SK-N-SH (cell line): Measurements from ENCODE around the gene TP53BP1.

ENCODE experiments used
- CTCF ChIP-seq: fragments of 200-600 bp; sonication (generic); IDR thresholded peaks from 2 replicates; pipeline ENCODE4 v1.6.1; 2017; ENCODE audit warnings: antibody characterized with exemption, mild to moderate bottlenecking, moderate library complexity
- EP300 ChIP-seq, 2 experiments: IDR thresholded peaks; 2 replicates each; pipeline versions ENCODE4 v1.4.0 to v1.6.1; 2012; ENCODE audit warnings: borderline replicate concordance in 1 of 2, low read depth in 1 of 2, low read length in 1 of 2
- IRF3 ChIP-seq: fragments of 150-350 bp; IDR thresholded peaks from 2 replicates; pipeline ENCODE4 v1.6.1; 2016; ENCODE audit warnings: mild to moderate bottlenecking, low read depth, low read length
- MAX ChIP-seq: IDR thresholded peaks from 2 replicates; pipeline ENCODE4 v1.4.0; 2012; ENCODE audit warnings: low read depth
- MXI1 ChIP-seq: IDR thresholded peaks from 2 replicates; pipeline ENCODE4 v1.6.1; 2012; ENCODE audit warnings: mild to moderate bottlenecking, low read depth, low read length, improper control_type of control experiment
- POLR2AphosphoS5 ChIP-seq: IDR thresholded peaks from 2 replicates; pipeline ENCODE4 v1.6.1; 2012; ENCODE audit warnings: low read depth, low read length
- REST ChIP-seq: IDR thresholded peaks from 2 replicates; pipeline ENCODE4 v1.6.1; 2012; ENCODE audit warnings: mild to moderate bottlenecking, low read depth, low read length, moderate library complexity
- SMC3 ChIP-seq: IDR thresholded peaks from 2 replicates; pipeline ENCODE4 v1.6.1; 2012; ENCODE audit warnings: low read depth, low read length, improper control_type of control experiment
- TAF1 ChIP-seq: IDR thresholded peaks from 2 replicates; pipeline ENCODE4 v1.6.1; 2012; ENCODE audit warnings: low read depth, mild to moderate bottlenecking, low read length, moderate library complexity, borderline replicate concordance
- YY1 ChIP-seq: IDR thresholded peaks from 2 replicates; pipeline ENCODE4 v1.4.0; 2012; ENCODE audit warnings: low read depth, mild to moderate bottlenecking

GRCh38 chr15:43529141-43529540 lies 36.2 kb upstream of the TP53BP1 start:
- TF ChIP-seq CTCF, result no peak
- TF ChIP-seq MAX, result no peak
- no peak for TF ChIP-seq YY1
- no peak for TF ChIP-seq POLR2AphosphoS5
- no peak for TF ChIP-seq IRF3
- no peak for TF ChIP-seq MXI1
- TF ChIP-seq SMC3, result no peak
- no peak for TF ChIP-seq EP300 (IDR thresholded peaks at IDR 0.05; ENCODE audit: borderline replicate concordance in 1 of 2, low read depth in 1 of 2, low read length in 1 of 2)
- no peak for TF ChIP-seq REST
- TF ChIP-seq TAF1, result no peak
